Effector memory CD8-positive, alpha-beta T cell (primary cell): ENCODE data around the gene COLQ.
A peak's percentile ranks its signal among the peaks of the same experiment; 100 is the strongest.

ENCODE experiments used
- ATAC-seq: fragments of 150-1000 bp; cut with Tn5 transposase; replicated peaks from 2 replicates; pipeline ENCODE4 v1.10.0; 2021; ENCODE audit warnings: mild to moderate bottlenecking, moderate library complexity
- DNase-seq, 3 experiments: peaks; one replicate each; pipeline ENCODE4 v3.0.0; 2021
- H3K27ac Mint-ChIP-seq, 2 donors: one replicate each; pipeline ENCODE4 v1.8.0; 2022; ENCODE audit warnings: mild to moderate bottlenecking in 2 of 2, mixed read lengths in 2 of 2, moderate library complexity in 2 of 2
- H3K27me3 Mint-ChIP-seq, 2 donors: one replicate each; pipeline ENCODE4 v1.8.0; 2022; ENCODE audit warnings: mixed read lengths in 2 of 2
- H3K36me3 Mint-ChIP-seq: one replicate; pipeline ENCODE4 v1.8.0; 2022; ENCODE audit warnings: mild to moderate bottlenecking, moderate library complexity, mixed read lengths; ENCODE audit not compliant: insufficient read depth
- H3K4me1 Mint-ChIP-seq, 2 donors: one replicate each; pipeline ENCODE4 v1.8.0; 2022; ENCODE audit warnings: low read depth in 2 of 2, mixed read lengths in 2 of 2
- H3K4me3 Mint-ChIP-seq, 2 donors: one replicate each; pipeline ENCODE4 v1.8.0; 2022; ENCODE audit warnings: mild to moderate bottlenecking in 2 of 2, mixed read lengths in 2 of 2, moderate library complexity in 2 of 2
- H3K9me3 Mint-ChIP-seq, 2 donors: one replicate each; pipeline ENCODE4 v1.8.0; 2022; ENCODE audit warnings: mixed read lengths in 2 of 2

The COLQ gene

GRCh38 chr3:15409239-15409638 is 112.3 kb downstream of the COLQ start:
- DNase-seq (no peak), ATAC-seq (no peak)
- Mint-ChIP-seq H3K4me3 (no peak overlapping the region), H3K4me1 (no peaks in the 10 kb centered on the region), H3K27ac (peak overlapping the region in 1 of 2 donors; percentile 53), H3K27me3 (no peaks in the 10 kb centered on the region), H3K9me3 (no peaks in the 10 kb centered on the region), H3K36me3 (peaks cover 35% of the 10 kb centered on the region)

- DNase-seq (peak; percentile 12 to 28 (median 22)), ATAC-seq (peak; percentile 78)
- no peaks in the 10 kb centered on the region for H3K27me3 Mint-ChIP-seq
- H3K4me1 Mint-ChIP-seq, result peaks cover 4 to 9% of the 10 kb centered on the region in 2 donors
- no peaks in the 10 kb centered on the region for H3K9me3 Mint-ChIP-seq
- H3K4me3 Mint-ChIP-seq, result no peak overlapping the region
- H3K27ac Mint-ChIP-seq, result peak overlapping the region in 1 of 2 donors; percentile 29
- peaks cover 16% of the 10 kb centered on the region for H3K36me3 Mint-ChIP-seq
These were observed 116.0 kb downstream of the COLQ start for GRCh38 chr3:15405448-15406050.

GRCh38 chr3:15404767-15405166 is 116.7 kb downstream of the COLQ start:
- Mint-ChIP-seq H3K4me1 (peaks cover 11 to 17% of the 10 kb centered on the region in 2 donors), H3K4me3 (no peak overlapping the region), H3K27me3 (no peaks in the 10 kb centered on the region), H3K27ac (no peak overlapping the region), H3K9me3 (no peaks in the 10 kb centered on the region), H3K36me3 (peaks cover 8% of the 10 kb centered on the region)
- DNase-seq (no peak), ATAC-seq (no peak)

GRCh38 chr3:15403965-15404364 is 117.5 kb downstream of the COLQ start:
- no peak overlapping the region for H3K27ac Mint-ChIP-seq
- ATAC-seq, result no peak
- no peak overlapping the region for H3K4me3 Mint-ChIP-seq
- DNase-seq, result no peak
- no peaks in the 10 kb centered on the region for H3K27me3 Mint-ChIP-seq
- H3K4me1 Mint-ChIP-seq, result peaks cover 18 to 25% of the 10 kb centered on the region in 2 donors
- H3K9me3 Mint-ChIP-seq, result no peaks in the 10 kb centered on the region
- H3K36me3 Mint-ChIP-seq, result peaks cover 7% of the 10 kb centered on the region

GRCh38 chr3:15403495-15403894 is 118.0 kb downstream of the COLQ start:
- Mint-ChIP-seq H3K27ac (no peak overlapping the region), H3K4me1 (peaks cover 18 to 25% of the 10 kb centered on the region in 2 donors), H3K36me3 (peaks cover 5% of the 10 kb centered on the region), H3K9me3 (no peaks in the 10 kb centered on the region), H3K27me3 (no peaks in the 10 kb centered on the region), H3K4me3 (no peak overlapping the region)
- no peak for DNase-seq
- ATAC-seq, result no peak

GRCh38 chr3:15401936-15402335 is 119.6 kb downstream of the COLQ start:
- peak overlapping the region in 1 of 2 donors; percentile 58 for H3K4me3 Mint-ChIP-seq
- peaks cover 4% of the 10 kb centered on the region for H3K36me3 Mint-ChIP-seq
- peaks cover 19 to 25% of the 10 kb centered on the region in 2 donors for H3K4me1 Mint-ChIP-seq
- no peak overlapping the region for H3K27ac Mint-ChIP-seq
- no peaks in the 10 kb centered on the region for H3K9me3 Mint-ChIP-seq
- DNase-seq (no peak), ATAC-seq (no peak)
- H3K27me3 Mint-ChIP-seq, result no peaks in the 10 kb centered on the region
